ENCODE results near the gene SPRR1A.
"Not testable (repeated sequence)": the region's sequence is repeated elsewhere in the genome, so short reads cannot be mapped to it uniquely, and the experiment has no call there.

SPRR1A gene

DNA sequence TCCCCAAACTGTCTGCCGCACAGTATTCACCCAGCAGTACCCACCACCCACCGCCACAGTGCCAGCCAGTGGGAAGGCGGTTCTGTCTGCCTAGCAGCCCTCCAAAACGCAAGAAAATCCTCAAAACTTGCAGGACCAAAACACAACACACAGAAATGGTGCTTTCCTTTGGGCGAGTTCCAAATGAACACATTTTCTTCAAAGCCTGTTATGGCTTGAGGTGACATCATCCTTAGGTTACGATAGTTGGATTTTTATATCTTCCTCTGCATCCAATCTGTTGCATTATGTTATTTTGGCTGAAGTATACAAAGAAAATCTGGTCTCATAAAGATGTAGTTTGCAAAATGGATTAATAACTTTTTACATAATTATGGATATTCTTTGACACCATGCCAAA is 9.3 kb downstream of the SPRR1A start:
- Mint-ChIP-seq H3K4me1 (ENCODE audit: low read depth) (no peaks in the 10 kb centered on the region), H3K4me3 (no peak overlapping the region), H3K36me3 (no peaks in the 10 kb centered on the region), H3K27me3 (peaks cover 12% of the 10 kb centered on the region), H3K27ac (no peak overlapping the region), H3K9me3 (ENCODE audit: low read depth) (no peaks in the 10 kb centered on the region)

DNA sequence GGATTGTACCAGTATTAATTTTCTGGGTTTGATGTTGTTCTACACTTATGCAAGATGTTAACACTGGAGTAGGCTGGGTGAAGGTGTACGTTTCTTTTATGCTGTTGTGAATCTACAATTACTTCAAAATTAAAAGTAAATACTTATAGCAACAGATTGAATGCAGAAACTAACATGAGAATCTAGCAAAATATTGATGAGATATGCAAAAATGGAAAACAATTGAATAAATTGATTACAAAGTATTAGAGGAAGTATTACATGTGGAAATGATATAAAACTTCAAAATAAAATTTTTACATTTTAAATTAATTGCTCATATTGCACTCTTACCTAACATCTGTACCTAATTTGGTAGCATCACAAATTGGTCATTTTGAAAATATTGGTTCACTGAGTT is 12.0 kb downstream of the SPRR1A start:
- no peaks in the 10 kb centered on the region for H3K36me3 Mint-ChIP-seq

DNA sequence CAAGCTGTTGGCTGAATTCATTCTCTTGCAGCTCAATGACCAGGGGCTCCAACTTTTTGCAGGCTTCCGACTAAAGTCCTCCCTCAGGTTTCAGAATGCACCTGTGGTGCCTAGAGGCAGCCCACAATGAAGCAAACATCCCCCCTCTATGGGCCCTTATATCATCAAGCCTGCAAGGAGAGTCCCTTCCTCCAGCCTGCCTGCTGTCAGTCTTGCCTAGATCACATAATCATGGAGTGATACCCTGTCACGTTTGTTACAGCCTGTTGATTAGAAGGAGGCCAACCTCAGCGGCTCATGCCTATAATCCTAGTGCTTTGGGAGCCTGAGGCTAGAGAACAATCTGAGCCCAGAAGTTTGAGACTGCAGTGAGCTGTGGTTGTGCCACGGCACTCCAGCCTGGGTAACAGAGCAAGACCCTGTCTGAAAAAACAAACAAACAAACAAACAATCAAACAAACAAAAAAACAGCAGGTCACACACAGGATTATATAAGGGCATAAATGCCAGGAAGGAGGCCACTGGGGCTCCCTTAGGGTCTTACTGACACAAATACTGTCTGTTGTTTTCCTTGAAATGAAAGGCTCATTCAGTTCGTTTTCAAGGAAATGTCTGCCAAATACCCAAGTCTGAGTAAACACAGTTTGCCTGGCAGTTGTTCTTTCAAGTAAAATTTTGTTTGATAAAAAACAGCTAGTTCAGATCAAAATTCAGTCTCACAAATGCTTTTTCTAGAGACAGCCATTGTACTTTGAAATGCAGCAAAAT is 12.9 kb downstream of the SPRR1A start:
- Mint-ChIP-seq H3K27me3 (peaks cover 18% of the 10 kb centered on the region), H3K36me3 (no peaks in the 10 kb centered on the region), H3K27ac (no peak overlapping the region), H3K4me3 (no peak overlapping the region), H3K9me3 (ENCODE audit: low read depth) (no peaks in the 10 kb centered on the region), H3K4me1 (ENCODE audit: low read depth) (no peaks in the 10 kb centered on the region)

More for the DNA sequence above, 12.0 kb downstream of the SPRR1A start:
- Mint-ChIP-seq H3K27me3 (peaks cover 18% of the 10 kb centered on the region), H3K4me1 (ENCODE audit: low read depth) (no peaks in the 10 kb centered on the region), H3K4me3 (no peak overlapping the region), H3K27ac (no peak overlapping the region), H3K9me3 (ENCODE audit: low read depth) (no peaks in the 10 kb centered on the region)

DNA sequence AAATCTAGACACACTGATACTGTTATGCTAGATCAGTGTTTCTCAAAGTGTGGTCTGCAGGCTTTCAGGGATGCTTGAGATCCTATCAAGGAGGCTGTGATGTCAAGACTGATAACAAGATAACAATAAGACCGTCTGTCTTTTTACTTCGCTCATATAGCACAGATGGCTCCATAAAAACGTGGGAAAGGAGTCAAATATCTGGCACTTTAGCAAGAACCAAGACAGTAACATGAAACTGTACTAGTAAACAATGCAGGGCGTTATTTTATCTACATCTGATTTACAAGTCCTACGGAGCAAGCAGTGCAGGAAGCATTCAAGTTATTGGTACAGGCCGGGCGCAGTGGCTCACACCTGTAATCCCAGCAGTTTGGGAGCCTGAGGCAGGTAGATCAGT is 14.0 kb downstream of the SPRR1A start:
- Mint-ChIP-seq H3K27ac (no peak overlapping the region), H3K9me3 (ENCODE audit: low read depth) (no peaks in the 10 kb centered on the region), H3K4me1 (ENCODE audit: low read depth) (no peaks in the 10 kb centered on the region), H3K4me3 (no peak overlapping the region), H3K27me3 (peaks cover 18% of the 10 kb centered on the region), H3K36me3 (no peaks in the 10 kb centered on the region)

DNA sequence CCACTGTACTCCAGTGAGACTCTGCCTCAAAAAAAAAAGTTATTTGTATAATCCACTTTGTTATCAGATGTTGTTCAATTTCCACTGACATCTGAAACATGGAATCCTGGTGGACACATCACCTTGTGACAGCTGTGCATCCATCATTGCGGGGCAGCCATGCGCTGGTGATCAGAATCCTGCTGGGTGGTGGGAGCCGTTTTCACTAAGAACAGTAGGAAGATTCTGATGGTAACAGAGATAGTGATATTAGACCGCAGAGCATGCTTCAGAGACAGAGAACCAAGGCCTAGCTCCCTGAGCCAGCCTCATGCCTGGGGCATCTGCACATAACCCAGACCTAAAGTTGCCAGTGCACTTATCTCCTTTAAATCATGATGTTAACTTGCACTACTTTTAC is 14.6 kb downstream of the SPRR1A start:
- H3K27me3 Mint-ChIP-seq: peaks cover 18% of the 10 kb centered on the region
- H3K27ac Mint-ChIP-seq: no peak overlapping the region
- no peaks in the 10 kb centered on the region for H3K36me3 Mint-ChIP-seq
- H3K4me3 Mint-ChIP-seq: no peak overlapping the region
- no peaks in the 10 kb centered on the region for H3K4me1 Mint-ChIP-seq (ENCODE audit: low read depth)
- no peaks in the 10 kb centered on the region for H3K9me3 Mint-ChIP-seq (ENCODE audit: low read depth)

DNA sequence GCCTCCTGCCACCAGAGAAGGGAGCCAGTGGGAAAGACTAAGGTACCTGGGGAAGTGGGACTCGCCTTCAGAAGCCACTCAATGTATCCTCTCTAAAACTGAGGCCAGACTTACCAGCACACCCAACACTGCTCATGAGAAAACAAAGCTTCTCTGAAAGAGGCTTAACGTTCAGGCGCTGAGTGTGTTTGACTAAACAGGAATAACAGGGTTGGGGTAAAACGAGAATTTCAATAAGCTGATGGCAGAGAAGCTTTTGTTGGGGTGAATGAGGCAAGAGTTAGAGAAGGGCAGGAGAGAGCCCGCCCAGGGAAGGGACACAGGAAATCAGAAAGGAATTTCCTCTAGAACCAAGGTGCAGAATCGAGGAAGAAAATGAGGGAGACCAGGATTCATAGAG is 15.9 kb downstream of the SPRR1A start:
- no peaks in the 10 kb centered on the region for H3K4me1 Mint-ChIP-seq (ENCODE audit: low read depth)
- H3K27ac Mint-ChIP-seq: no peak overlapping the region
- H3K27me3 Mint-ChIP-seq: peaks cover 16% of the 10 kb centered on the region
- no peaks in the 10 kb centered on the region for H3K9me3 Mint-ChIP-seq (ENCODE audit: low read depth)
- no peak overlapping the region for H3K4me3 Mint-ChIP-seq
- no peaks in the 10 kb centered on the region for H3K36me3 Mint-ChIP-seq

DNA sequence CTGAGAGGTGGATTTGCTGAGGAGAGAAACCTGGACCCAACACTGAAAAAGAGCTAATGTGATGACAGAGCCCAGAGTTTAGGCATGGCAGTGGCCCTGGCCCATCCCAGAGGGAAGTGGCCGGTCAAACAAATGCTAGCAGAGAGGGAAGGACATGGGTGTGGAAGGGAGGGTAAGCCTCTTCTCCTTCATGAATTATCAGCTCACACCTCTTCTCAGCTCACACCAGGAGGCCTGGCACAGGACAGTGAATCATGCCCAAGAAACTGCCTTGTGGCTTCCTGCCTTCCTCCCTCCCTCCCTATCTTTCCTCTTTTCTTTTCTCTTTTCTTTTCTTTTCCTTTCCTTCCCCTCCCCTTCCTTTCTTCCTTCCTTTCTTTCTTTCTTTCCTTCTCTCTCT is 16.4 kb downstream of the SPRR1A start:
- H3K36me3 Mint-ChIP-seq: no peaks in the 10 kb centered on the region
- no peaks in the 10 kb centered on the region for H3K4me1 Mint-ChIP-seq (ENCODE audit: low read depth)
- H3K27ac Mint-ChIP-seq: no peak overlapping the region
- peaks cover 15% of the 10 kb centered on the region for H3K27me3 Mint-ChIP-seq
- H3K9me3 Mint-ChIP-seq (ENCODE audit: low read depth): no peaks in the 10 kb centered on the region
- no peak overlapping the region for H3K4me3 Mint-ChIP-seq

DNA sequence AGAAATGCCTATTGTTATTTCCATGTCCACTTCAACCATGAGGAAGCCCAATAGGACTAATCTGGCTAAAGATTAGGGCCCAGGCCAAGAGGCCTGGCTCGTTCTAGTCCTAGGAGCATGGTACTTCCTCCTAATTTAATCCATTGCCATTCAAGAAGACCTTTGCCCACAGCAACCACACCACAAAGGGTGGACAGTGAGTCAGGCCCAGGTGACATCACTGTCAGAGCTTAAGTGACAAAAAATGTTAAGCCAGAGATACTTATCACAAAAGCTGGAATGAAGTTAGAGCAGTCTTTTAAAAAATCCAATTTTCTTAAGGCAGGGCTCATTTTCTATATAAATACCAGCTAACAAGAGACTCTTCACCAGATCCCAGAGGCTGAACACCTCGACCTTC is 17.5 kb downstream of the SPRR1A start, which contains the start of gene SPRR3:
Gene SPRR3, plus strand, starts transcription at position 368 of the 400 bp plus-strand sequence. CDS start 1,272 bp downstream, outside the sequence.
- no peaks in the 10 kb centered on the region for H3K36me3 Mint-ChIP-seq
- no peaks in the 10 kb centered on the region for H3K4me1 Mint-ChIP-seq (ENCODE audit: low read depth)
- no peaks in the 10 kb centered on the region for H3K9me3 Mint-ChIP-seq (ENCODE audit: low read depth)
- H3K27ac Mint-ChIP-seq: no peak within 1 kb of the TSS
- H3K27me3 Mint-ChIP-seq: peaks cover 13% of the 10 kb centered on the region
- H3K4me3 Mint-ChIP-seq: no peak within 1 kb of the TSS

DNA sequence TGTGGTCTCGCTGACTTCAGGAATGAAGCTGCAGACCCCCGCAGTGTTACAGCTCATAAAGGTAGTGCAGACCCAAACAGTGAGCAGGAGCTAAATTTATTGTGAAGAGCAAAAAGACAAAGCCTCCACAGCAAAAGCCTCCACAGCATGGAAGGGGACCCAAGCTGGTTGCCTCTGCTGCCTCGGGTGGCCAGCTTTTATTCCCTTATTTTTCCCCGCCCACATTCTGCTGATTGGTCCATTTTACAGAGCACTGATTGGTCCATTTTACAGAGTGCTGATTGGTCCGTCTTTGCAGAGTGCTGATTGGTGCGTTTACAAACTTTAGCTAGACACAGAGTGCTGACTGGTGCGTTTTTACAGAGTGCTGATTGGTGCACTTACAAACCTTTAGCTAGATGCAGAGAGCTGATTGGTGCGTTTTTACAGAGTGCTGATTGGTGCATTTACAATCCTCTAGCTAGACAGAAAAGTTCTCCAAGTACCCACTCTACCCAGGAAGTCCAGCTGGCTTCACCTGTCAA is 27.4 kb downstream of the SPRR1A start:
- H3K9me3 Mint-ChIP-seq (ENCODE audit: low read depth); H3K27me3 Mint-ChIP-seq; H3K4me1 Mint-ChIP-seq (ENCODE audit: low read depth); H3K4me3 Mint-ChIP-seq; H3K27ac Mint-ChIP-seq; H3K36me3 Mint-ChIP-seq: not testable (repeated sequence)

DNA sequence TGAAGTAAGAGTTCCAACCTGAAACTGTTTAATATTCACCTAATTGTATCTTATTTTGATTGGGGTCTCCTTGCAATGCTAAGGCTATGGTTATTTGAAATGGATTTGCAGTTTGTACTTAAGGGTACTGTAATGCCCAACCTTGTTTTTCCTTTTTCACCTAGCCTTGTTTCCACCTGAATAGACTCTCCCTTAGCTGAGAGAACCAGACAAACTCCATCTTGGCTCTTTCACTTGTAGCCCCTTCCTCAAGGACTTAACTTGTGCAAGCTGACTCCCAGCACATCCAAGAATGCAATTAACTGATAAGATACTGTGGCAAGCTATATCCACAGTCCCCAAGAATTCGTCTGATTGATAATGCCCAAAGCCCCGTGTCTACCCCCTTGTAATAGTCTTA is 37.9 kb downstream of the SPRR1A start:
- not testable (repeated sequence) for H3K27ac Mint-ChIP-seq; H3K4me3 Mint-ChIP-seq; H3K4me1 Mint-ChIP-seq (ENCODE audit: low read depth); H3K36me3 Mint-ChIP-seq; H3K9me3 Mint-ChIP-seq (ENCODE audit: low read depth)
- H3K27me3 Mint-ChIP-seq: peaks cover 36% of the 10 kb centered on the region

DNA sequence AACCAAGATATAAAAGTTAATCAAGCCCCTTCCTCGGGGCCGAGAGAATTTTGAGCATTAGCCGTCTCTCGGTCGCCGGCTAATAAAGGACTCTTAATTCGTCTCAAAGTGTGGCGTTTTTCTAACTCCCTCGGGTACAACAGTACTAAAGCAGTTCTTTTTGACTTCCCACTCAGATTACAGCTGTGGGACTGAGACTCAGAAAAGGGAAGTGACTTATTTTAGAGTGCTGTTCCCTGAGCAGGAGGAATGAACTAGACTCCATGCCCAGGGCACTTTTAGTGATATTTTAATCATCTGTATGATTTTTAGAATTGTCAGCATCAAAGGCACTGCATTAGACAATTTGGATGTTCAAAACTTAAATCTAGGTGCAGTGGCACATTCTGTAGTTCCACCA is 38.5 kb downstream of the SPRR1A start:
- not testable (repeated sequence) for H3K4me1 Mint-ChIP-seq (ENCODE audit: low read depth); H3K4me3 Mint-ChIP-seq; H3K9me3 Mint-ChIP-seq (ENCODE audit: low read depth); H3K27ac Mint-ChIP-seq; H3K36me3 Mint-ChIP-seq
- peaks cover 36% of the 10 kb centered on the region for H3K27me3 Mint-ChIP-seq

DNA sequence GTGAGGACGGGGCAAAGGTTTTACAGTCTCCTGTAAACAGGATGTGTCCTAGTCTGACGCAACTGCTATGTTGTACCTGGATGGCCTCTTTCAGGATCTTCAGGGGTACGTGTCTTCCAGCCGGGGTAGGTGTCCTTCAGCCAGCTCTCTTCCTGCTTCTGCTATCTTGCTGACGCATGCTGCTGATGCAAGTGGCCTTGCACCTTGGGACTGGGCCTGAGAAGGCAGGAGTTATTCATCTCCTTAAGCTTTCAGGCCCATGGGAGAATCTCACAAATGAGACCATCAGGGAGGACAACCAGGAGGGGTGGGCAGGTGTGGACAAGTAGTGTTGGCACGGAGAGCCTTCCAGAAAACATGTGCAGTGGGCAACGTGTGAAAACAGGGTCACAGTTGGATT is 39.2 kb downstream of the SPRR1A start:
- no peak overlapping the region for H3K27ac Mint-ChIP-seq
- H3K9me3 Mint-ChIP-seq (ENCODE audit: low read depth): peaks cover under 1% of the 10 kb centered on the region
- H3K36me3 Mint-ChIP-seq: no peaks in the 10 kb centered on the region
- peaks cover 35% of the 10 kb centered on the region for H3K27me3 Mint-ChIP-seq
- no peak overlapping the region for H3K4me3 Mint-ChIP-seq
- no peaks in the 10 kb centered on the region for H3K4me1 Mint-ChIP-seq (ENCODE audit: low read depth)

DNA sequence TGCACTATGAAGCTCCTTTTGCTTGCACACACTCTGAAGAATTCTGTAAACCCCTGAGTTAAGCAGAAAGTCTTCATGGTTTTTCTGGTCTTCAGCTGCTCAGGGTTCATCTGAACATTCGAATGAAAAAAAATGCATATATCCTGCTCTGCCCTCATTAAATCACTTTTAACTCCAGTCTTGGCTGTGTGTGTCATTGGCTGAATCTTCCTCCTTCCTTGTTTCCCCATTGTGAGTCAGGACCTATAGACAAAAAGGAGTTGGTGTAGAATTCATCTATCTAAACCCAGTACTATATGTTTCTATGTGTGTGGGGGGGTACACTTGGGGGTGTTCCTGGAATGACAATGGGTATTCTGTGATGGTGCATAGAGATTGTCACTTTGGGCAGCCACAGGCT is 40.5 kb downstream of the SPRR1A start:
- Mint-ChIP-seq H3K9me3 (ENCODE audit: low read depth) (peaks cover 6% of the 10 kb centered on the region), H3K4me1 (ENCODE audit: low read depth) (no peaks in the 10 kb centered on the region), H3K36me3 (no peaks in the 10 kb centered on the region), H3K27me3 (peaks cover 36% of the 10 kb centered on the region), H3K4me3 (no peak overlapping the region), H3K27ac (no peak overlapping the region)

DNA sequence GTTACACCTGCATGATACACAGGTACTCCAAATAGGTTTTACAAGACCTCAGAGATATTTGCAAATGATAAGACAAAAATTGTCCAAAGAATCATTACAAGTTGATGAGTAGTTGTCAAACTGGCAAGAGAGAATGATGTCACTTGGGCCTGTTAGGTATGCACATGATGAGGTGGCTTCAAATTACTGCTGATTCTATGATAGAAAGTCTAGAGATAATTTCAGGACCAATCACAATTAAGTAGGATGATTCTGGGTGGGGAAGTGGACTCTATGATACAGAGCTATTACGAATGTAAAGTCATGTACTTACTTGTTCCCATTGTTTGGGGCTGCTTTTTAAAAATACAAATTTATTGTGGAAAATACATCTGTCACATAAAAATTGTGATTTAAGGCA is 41.9 kb downstream of the SPRR1A start:
- Mint-ChIP-seq H3K27ac (no peak overlapping the region), H3K4me3 (no peak overlapping the region), H3K36me3 (no peaks in the 10 kb centered on the region), H3K4me1 (ENCODE audit: low read depth) (no peaks in the 10 kb centered on the region), H3K9me3 (ENCODE audit: low read depth) (peaks cover 6% of the 10 kb centered on the region), H3K27me3 (peaks cover 31% of the 10 kb centered on the region)

DNA sequence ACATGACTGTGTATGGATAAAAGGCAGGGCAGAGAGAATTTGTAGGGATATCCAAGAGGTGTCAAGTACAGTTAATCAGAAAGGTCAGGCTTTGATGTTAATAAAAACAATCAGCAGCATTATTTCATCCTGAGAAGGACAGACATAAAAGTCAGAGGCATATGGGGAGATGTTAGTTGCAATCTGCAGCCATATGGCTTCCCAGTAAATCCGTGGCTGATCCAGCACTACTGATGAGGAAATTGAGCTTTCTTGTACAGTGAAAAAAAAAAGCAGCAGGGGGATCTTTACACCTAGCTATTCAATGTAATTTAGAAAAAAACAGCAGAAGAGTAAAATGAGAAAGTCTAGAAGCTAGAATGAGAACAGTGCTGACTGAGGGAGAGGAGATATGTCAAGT is 44.9 kb downstream of the SPRR1A start:
- no peaks in the 10 kb centered on the region for H3K4me1 Mint-ChIP-seq (ENCODE audit: low read depth)
- peaks cover 15% of the 10 kb centered on the region for H3K27me3 Mint-ChIP-seq
- H3K27ac Mint-ChIP-seq: no peak overlapping the region
- no peak overlapping the region for H3K4me3 Mint-ChIP-seq
- no peaks in the 10 kb centered on the region for H3K36me3 Mint-ChIP-seq
- peaks cover 6% of the 10 kb centered on the region for H3K9me3 Mint-ChIP-seq (ENCODE audit: low read depth)

DNA sequence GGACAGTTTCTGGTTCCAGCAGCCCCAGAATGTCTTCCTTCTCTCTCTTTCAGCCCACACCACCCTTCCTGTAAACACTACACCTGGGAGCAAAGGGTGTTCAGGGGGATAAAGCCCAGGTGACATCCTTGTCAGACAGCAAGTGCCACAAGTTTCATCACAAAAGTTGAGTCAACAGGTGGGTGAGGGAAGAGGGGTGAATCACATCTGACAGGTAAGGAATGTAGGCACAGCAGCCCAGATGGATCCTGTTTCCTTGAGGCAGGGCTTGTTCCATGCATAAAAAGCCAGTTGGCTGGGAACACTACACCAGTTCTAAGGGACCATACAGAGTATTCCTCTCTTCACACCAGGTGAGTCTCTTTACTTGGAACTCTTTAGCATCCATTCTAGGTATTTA is 47.0 kb downstream of the SPRR1A start, which contains the start of gene SPRR1B:
Gene SPRR1B, plus strand, starts transcription at position 309 of the 400 bp plus-strand sequence. CDS start 1,143 bp downstream, outside the sequence.
- no peaks in the 10 kb centered on the region for H3K4me1 Mint-ChIP-seq (ENCODE audit: low read depth)
- peaks cover 6% of the 10 kb centered on the region for H3K9me3 Mint-ChIP-seq (ENCODE audit: low read depth)
- H3K27me3 Mint-ChIP-seq: peaks cover 19% of the 10 kb centered on the region
- H3K27ac Mint-ChIP-seq: no peak within 1 kb of the TSS
- H3K4me3 Mint-ChIP-seq: no peak within 1 kb of the TSS
- H3K36me3 Mint-ChIP-seq: no peaks in the 10 kb centered on the region
